K562 (cell line): ENCODE data around the gene NMT1. TPM values are rescaled to one million over a fixed set of nuclear protein-coding genes. Genes with fewer than 3 reads are reported as not detected.

ENCODE experiments used
- ATF7 ChIP-seq: fragments of 450-650 bp; IDR thresholded peaks from 2 replicates; pipeline ENCODE4 v1.7.1; 2014; ENCODE audit warnings: mild to moderate bottlenecking, moderate library complexity
- JUN ChIP-seq, 2 experiments: sonication (generic) in 1 of 2; formaldehyde crosslinking in 1 of 2; IDR thresholded peaks; 2 replicates each; pipeline versions ENCODE4 v1.6.1 to v1.8.0; 2012 to 2022; ENCODE audit warnings: borderline replicate concordance in 2 of 2, mild to moderate bottlenecking in 2 of 2, improper control_type of control experiment in 1 of 2, low read depth in 1 of 2, low read length in 1 of 2, missing genetic modification reagents in 1 of 2
- MGA ChIP-seq: fragments of 450-650 bp; IDR thresholded peaks from 2 replicates; pipeline ENCODE4 v1.6.1; 2016; ENCODE audit warnings: mild to moderate bottlenecking, moderate library complexity
- NRF1 ChIP-seq, 2 experiments: fragments of 450-650 bp; IDR thresholded peaks in 1 of 2; conservative IDR thresholded peaks in 1 of 2; 2 replicates each; pipeline ENCODE4 v1.6.1; 2014; ENCODE audit warnings: mild to moderate bottlenecking in 2 of 2
- POU5F1 ChIP-seq: fragments of 150-350 bp; IDR thresholded peaks from 2 replicates; pipeline ENCODE4 v1.6.1; 2014; ENCODE audit warnings: borderline replicate concordance, low read length, low read depth, mild to moderate bottlenecking; ENCODE audit not compliant: partially characterized antibody
- SRSF9 ChIP-seq: fragments of 200-400 bp; formaldehyde crosslinking; IDR thresholded peaks from 2 replicates; pipeline ENCODE4 v1.6.1; 2017; ENCODE audit warnings: low read depth, low read length, borderline replicate concordance
- TCF3 ChIP-seq: sonication (generic); formaldehyde crosslinking; IDR thresholded peaks from 2 replicates; pipeline ENCODE4 v1.4.0; 2020; ENCODE audit warnings: mild to moderate bottlenecking, missing genetic modification reagents
- TFAP4 ChIP-seq: sonication (generic); formaldehyde crosslinking; IDR thresholded peaks from 2 replicates; pipeline ENCODE4 v1.8.0; 2022; ENCODE audit warnings: missing genetic modification reagents, mild to moderate bottlenecking, moderate library complexity, borderline replicate concordance
- ZBTB7A ChIP-seq: IDR thresholded peaks from 2 replicates; pipeline ENCODE4 v1.6.1; 2011; ENCODE audit warnings: low read depth, mild to moderate bottlenecking, low read length, moderate library complexity, borderline replicate concordance; ENCODE audit not compliant: control insufficient read depth
- ZNF12 ChIP-seq: sonication (generic); formaldehyde crosslinking; IDR thresholded peaks from 2 replicates; pipeline ENCODE4 v1.4.0; 2020; ENCODE audit warnings: mild to moderate bottlenecking, missing genetic modification reagents
- ZNF232 ChIP-seq: sonication (generic); formaldehyde crosslinking; IDR thresholded peaks from 2 replicates; pipeline ENCODE4 v1.8.0; 2022; ENCODE audit warnings: mild to moderate bottlenecking, missing genetic modification reagents
- ZNF239 ChIP-seq: fragments of 250-450 bp; sonication (Bioruptor Pico); IDR thresholded peaks from 2 replicates; pipeline ENCODE4 v1.4.0; 2020; ENCODE audit warnings: mild to moderate bottlenecking
- ZNF551 ChIP-seq: fragments of 250-450 bp; sonication (Bioruptor Pico); IDR thresholded peaks from 2 replicates; pipeline ENCODE4 v1.5.0; 2021; ENCODE audit warnings: mild to moderate bottlenecking, moderate library complexity
- polyA plus RNA-seq, 8 experiments: library from polyadenylated mRNA; depleted of rRNA in 4 of 8; stranded (reverse) in 5 of 8; unstranded in 3 of 8; fragments of >200 nt; fragmentation: Nextera tagmentation in 2 of 8; fragmentation: Illumina TruSeq in 1 of 8; extraction: Ambion mirVana in 2 of 8; extraction: Trizol in 1 of 8; gene quantifications; 2 replicates each; pipeline versions ENCODE4 v1.2.1 to v1.2.3, GENCODE V29; 2011 to 2014; ENCODE audit warnings: inconsistent platforms in 1 of 8, missing spikeins in 1 of 8
- total RNA-seq, 7 experiments: library from RNA; depleted of rRNA in 6 of 7; stranded (reverse); fragments of >200 nt in 6 of 7; fragmentation: Illumina TruSeq in 2 of 7; extraction: Trizol in 2 of 7; gene quantifications; 2 replicates each; pipeline versions ENCODE4 v1.2.1 to v1.2.3, GENCODE V29; 2011 to 2021; ENCODE audit warnings: low replicate concordance in 1 of 7

Gene NMT1
- total and polyA plus RNA-seq, 9 of the 15 experiments (the other 6 are each of a cell fraction or from before 2014, with no cell fraction given): 86.7 to 569 (median 213) TPM

GRCh38 chr17:45018848-45019711 lies 42.0 kb upstream of the NMT1 start (continued):
- TF ChIP-seq ZNF12 (CRISPR knock-in tag): no peak
- TF ChIP-seq TCF3: no peak
- TF ChIP-seq NRF1 (conservative IDR thresholded peaks at IDR 0.05 in 1 of 2, IDR thresholded peaks at IDR 0.05 in 1 of 2): 0 out of 4 replicates have a peak, but pooled peaks of 1 of the 2 experiments have one; percentile 2
- TF ChIP-seq MGA: peak; percentile 76
- TF ChIP-seq ATF7: 0 out of 2 replicates have a peak, but pooled peaks have one; percentile 28
- TF ChIP-seq ZNF232 (CRISPR knock-in tag): no peak
- TF ChIP-seq ZNF551 (CRISPR knock-in tag): no peak
- peak; percentile 3; the same call in 1 of the 2 replicates for TF ChIP-seq TFAP4 (CRISPR knock-in tag)
- TF ChIP-seq POU5F1: no peak
- TF ChIP-seq SRSF9: no peak
- TF ChIP-seq ZBTB7A: peak; percentile 80; the same call in 1 of the 2 replicates
- no peak for TF ChIP-seq JUN (IDR thresholded peaks at IDR 0.05; ENCODE audit: borderline replicate concordance, low read depth, low read length)
- no peak for TF ChIP-seq JUN (CRISPR knock-in tag; IDR thresholded peaks at IDR 0.05; ENCODE audit: borderline replicate concordance)
- TF ChIP-seq ZNF239: no peak
